BJ (cell line): ENCODE results near the gene FBXO33. TPM values are rescaled to one million over a fixed set of nuclear protein-coding genes. Genes with fewer than 3 reads are reported as not detected.
A peak's percentile ranks its signal among the peaks of the same experiment; 100 is the strongest.

Experiments used
- CTCF ChIA-PET: fragments of 350-600 bp; formaldehyde crosslinking; extraction: SDS; loops from one replicate; lab custom pipeline; 2021; ENCODE audit warnings: antibody characterized with exemption, inconsistent platforms; lab: Yijun Ruan, JAX
- POLR2A ChIA-PET: fragments of 300-600 bp; sonication (Branson Sonifier 250); formaldehyde crosslinking; extraction: SDS; loops from one replicate; lab custom pipeline; 2021; ENCODE audit warnings: antibody characterized with exemption; lab: Charles Lee
- DNase-seq: peaks from one replicate; pipeline ENCODE4 v3.0.0-alpha.2; 2011; ENCODE audit warnings: low read depth
- H3K27me3 ChIP-seq: 2 replicates; pipeline ENCODE4 v1.6.0; 2011; ENCODE audit warnings: low read length; ENCODE audit not compliant: control insufficient read depth, insufficient read depth
- H3K36me3 ChIP-seq: 2 replicates; pipeline ENCODE4 v1.5.1; 2011; ENCODE audit warnings: low read length; ENCODE audit not compliant: control insufficient read depth, insufficient read depth
- H3K4me3 ChIP-seq: 2 replicates; pipeline ENCODE4 v1.5.1; 2011; ENCODE audit warnings: low read depth, mild to moderate bottlenecking, control low read depth, low read length
- polyA plus RNA-seq: library from polyadenylated mRNA; depleted of rRNA; stranded (reverse); fragments of >200 nt; gene quantifications from 2 replicates; pipeline ENCODE4 v1.2.3, GENCODE V29; 2011
- TF ChIP-seq, protein P1 (sequence below): IDR thresholded peaks from 2 replicates; pipeline ENCODE4 v1.5.1; 2011; ENCODE audit warnings: low read depth, mild to moderate bottlenecking, control low read depth, inconsistent platforms, low read length, moderate library complexity; ENCODE audit not compliant: insufficient read depth

Gene FBXO33
- polyA plus RNA-seq, 1 experiment, result 7.3 TPM

DNA sequence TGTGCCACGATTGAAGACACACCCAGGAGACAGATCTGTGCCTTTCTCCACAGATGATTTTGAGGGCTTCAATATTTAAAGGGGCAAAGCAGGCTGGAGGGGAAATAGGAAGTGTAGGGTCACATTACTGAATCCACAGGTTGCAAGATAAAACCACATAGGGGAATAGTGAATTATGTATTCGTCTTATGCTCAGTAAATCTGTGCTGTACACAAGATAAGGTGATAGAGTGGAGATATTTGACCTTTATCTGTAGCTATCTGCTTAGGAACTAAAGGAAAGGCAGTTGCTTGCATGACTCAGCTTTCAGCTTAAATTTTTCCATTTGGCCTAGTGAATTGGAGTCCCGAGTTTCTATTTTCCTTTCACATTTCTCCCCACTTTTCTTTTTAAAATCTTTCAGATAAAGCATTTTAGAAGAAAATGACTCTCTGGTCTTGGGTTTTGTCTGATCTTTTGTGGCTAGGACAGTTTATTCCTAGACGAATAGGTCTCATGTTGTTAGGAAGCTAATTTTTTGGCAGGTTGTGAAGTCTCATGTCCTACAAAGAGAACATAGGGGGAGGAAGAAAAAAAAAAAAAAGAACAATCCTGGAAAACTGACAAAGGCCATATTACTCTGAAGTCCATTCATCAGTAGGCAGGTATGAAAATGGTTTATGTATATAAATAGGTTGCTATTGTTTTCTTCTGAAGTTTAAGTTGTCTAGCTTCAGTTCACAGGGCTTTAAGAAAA lies 55.4 kb downstream of the FBXO33 start:
- ChIA-PET CTCF (interaction anchor here (1.4 to 2.7 kb wide), 2 partner anchors 13 to 54 kb away, joined by 3 to 10 read pairs; no protein-coding TSS in a partner anchor), POLR2A (interaction anchor here (0.6 kb wide), 2 partner anchors 56 to 263 kb away, joined by 3 read pairs; partner anchors contain the start of gene GEMIN2)
- TF ChIP-seq, protein P1, sequence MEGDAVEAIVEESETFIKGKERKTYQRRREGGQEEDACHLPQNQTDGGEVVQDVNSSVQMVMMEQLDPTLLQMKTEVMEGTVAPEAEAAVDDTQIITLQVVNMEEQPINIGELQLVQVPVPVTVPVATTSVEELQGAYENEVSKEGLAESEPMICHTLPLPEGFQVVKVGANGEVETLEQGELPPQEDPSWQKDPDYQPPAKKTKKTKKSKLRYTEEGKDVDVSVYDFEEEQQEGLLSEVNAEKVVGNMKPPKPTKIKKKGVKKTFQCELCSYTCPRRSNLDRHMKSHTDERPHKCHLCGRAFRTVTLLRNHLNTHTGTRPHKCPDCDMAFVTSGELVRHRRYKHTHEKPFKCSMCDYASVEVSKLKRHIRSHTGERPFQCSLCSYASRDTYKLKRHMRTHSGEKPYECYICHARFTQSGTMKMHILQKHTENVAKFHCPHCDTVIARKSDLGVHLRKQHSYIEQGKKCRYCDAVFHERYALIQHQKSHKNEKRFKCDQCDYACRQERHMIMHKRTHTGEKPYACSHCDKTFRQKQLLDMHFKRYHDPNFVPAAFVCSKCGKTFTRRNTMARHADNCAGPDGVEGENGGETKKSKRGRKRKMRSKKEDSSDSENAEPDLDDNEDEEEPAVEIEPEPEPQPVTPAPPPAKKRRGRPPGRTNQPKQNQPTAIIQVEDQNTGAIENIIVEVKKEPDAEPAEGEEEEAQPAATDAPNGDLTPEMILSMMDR, result no peak

DNA sequence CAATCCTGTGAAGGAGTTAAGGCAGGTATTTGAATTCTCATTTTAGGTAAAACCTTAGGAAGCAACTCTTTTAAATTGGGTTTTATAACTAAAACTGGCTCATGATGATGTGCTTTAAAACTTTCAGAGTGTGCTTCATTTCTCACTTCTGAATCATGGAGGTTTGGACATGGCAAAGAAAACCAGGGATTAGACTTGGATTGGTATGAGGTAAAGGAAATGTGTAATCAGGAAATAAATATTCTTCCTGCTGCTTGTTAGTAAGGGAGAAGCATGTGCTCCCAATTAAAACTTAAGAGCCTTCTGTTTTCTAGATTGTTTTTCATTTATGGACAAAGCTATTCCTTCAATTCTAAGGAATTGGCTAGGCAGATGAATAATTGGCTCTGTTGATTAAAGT lies 57.4 kb downstream of the FBXO33 start:
- Histone ChIP-seq H3K27me3 (no peaks in the 10 kb centered on the region), H3K36me3 (no peaks in the 10 kb centered on the region), H3K4me3 (no peak overlapping the region)
- ChIA-PET POLR2A (interaction anchor here (0.8 kb wide), 1 partner anchor 205 kb away, joined by 6 read pairs; the partner anchor contains the start of gene TRAPPC6B), CTCF (interaction anchor here (0.9 to 2.7 kb wide), 2 partner anchors 25 to 56 kb away, joined by 4 to 10 read pairs; no protein-coding TSS in a partner anchor)
- peak; percentile 66 for DNase-seq
- TF ChIP-seq, protein P1, result no peak

More for the DNA sequence above, 55.4 kb downstream of the FBXO33 start:
- no peaks in the 10 kb centered on the region for H3K36me3 ChIP-seq
- H3K4me3 ChIP-seq, result no peak overlapping the region
- DNase-seq, result no peak
- H3K27me3 ChIP-seq, result no peaks in the 10 kb centered on the region

DNA sequence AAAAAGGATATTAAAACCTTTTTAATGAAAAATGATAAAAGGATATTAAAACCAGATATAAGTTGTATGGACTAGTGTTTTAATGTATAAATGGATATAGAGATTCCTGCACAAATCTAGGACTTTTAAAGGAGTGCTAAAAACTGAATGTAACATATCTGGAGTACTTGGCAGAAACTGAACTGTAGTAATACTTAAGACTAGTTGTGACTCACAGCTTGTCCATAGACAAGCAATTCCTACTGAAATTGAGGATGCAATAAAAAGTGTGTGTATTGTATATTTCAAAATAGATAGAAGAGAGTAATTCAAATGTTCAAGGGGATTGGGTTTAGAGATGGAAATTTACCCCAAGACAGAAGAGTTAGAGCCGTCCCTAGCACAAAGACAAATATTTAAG lies 59.6 kb downstream of the FBXO33 start:
- H3K36me3 ChIP-seq, result no peaks in the 10 kb centered on the region
- no peak overlapping the region for H3K4me3 ChIP-seq
- H3K27me3 ChIP-seq, result no peaks in the 10 kb centered on the region
- TF ChIP-seq, protein P1, result no peak
- DNase-seq, result no peak
- ChIA-PET CTCF (interaction anchor here (1.0 to 1.3 kb wide), 3 partner anchors 14 to 265 kb away, joined by 3 read pairs; no protein-coding TSS in a partner anchor), POLR2A (interaction anchor here (0.7 kb wide), 1 partner anchor 202 kb away, joined by 7 read pairs; the partner anchor contains the start of gene TRAPPC6B)

DNA sequence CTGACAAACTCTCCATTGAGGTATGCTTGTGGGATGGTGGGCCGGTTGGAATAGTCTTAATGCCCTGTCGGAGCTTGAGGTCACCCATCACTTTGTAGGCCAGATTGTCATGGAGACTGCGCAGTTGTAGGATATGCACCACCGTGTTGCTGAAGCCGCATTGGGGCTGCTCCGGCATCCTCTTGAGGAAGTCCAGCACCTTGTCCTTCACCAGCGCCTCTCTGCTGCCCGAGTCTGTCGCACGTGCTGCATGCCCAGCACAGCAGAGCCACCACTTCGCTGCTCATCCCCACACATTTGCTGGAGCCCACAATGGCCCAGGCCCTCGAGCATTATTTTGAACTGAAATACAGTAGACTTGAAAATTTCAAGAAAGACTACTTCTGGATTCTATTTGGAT lies 61.8 kb downstream of the FBXO33 start:
- Histone ChIP-seq H3K27me3 (no peaks in the 10 kb centered on the region), H3K4me3 (no peak overlapping the region), H3K36me3 (no peaks in the 10 kb centered on the region; the same call in 1 of the 2 replicates)
- CTCF ChIA-PET, result interaction anchor here (0.7 to 3.0 kb wide), 3 partner anchors 10 to 264 kb away, joined by 3 to 20 read pairs (median 3); no protein-coding TSS in a partner anchor
- no peak for DNase-seq
- TF ChIP-seq, protein P1, result no peak
- POLR2A ChIA-PET, result no interaction called here

DNA sequence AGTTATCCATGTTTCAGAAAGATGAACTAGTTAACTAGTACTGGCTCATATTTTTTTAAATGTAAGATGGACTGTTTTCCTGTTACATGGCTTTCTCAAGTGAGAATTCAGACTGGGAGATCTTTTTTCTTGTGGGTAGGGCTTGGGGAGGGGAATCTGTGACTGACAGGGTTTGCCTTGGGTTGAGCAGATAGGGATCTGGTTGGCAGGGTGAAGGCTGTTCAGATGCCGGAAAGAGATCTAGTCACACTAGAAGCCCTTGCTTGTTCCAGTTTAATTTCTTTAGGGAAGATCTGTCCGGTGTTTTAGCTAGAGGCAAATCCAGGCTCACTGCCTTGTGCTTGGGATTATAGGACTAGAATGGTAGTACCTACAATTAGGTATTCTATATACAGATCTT lies 63.2 kb downstream of the FBXO33 start:
- DNase-seq, result no peak
- H3K4me3 ChIP-seq, result no peak overlapping the region
- ChIA-PET CTCF (interaction anchor here (0.6 to 3.0 kb wide), 7 partner anchors 10 to 262 kb away, joined by 3 to 20 read pairs (median 4); no protein-coding TSS in a partner anchor), POLR2A (no interaction called here)
- no peaks in the 10 kb centered on the region; the same call in none of the 2 replicates for H3K36me3 ChIP-seq
- H3K27me3 ChIP-seq, result no peaks in the 10 kb centered on the region
- TF ChIP-seq, protein P1, result no peak
